ENCODE data around the gene GNAT1.

GNAT1 gene

GRCh38 chr3:50150863-50151686, 40.3 kb upstream of the GNAT1 start (continued):
- no peak for TF ChIP-seq PATZ1 (CRISPR knock-in tag; IDR thresholded peaks at IDR 0.05; ENCODE audit: borderline replicate concordance)
- no peak for TF ChIP-seq ZFP3 (CRISPR knock-in tag; IDR thresholded peaks at IDR 0.05)
- TF ChIP-seq TOX (CRISPR knock-in tag; IDR thresholded peaks at IDR 0.05; ENCODE audit: borderline replicate concordance) = no peak
- TF ChIP-seq ZNF565 (CRISPR knock-in tag; conservative IDR thresholded peaks at IDR 0.05; ENCODE audit: low read depth) = no peak

GRCh38 chr3:50151728-50152127, 39.7 kb upstream of the GNAT1 start:
- ATAC-seq = no peak
- TF ChIP-seq PATZ1 (CRISPR knock-in tag; IDR thresholded peaks at IDR 0.05; ENCODE audit: borderline replicate concordance) (no peak), OSR1 (CRISPR knock-in tag; IDR thresholded peaks at IDR 0.05) (no peak), TCF4 (CRISPR knock-in tag; IDR thresholded peaks at IDR 0.05; ENCODE audit: borderline replicate concordance) (no peak), ISL1 (CRISPR knock-in tag; IDR thresholded peaks at IDR 0.05) (no peak), BACH2 (CRISPR knock-in tag; IDR thresholded peaks at IDR 0.05; ENCODE audit: borderline replicate concordance) (no peak), CSRNP3 (CRISPR knock-in tag; IDR thresholded peaks at IDR 0.05) (no peak), ZNF8 (CRISPR knock-in tag; IDR thresholded peaks at IDR 0.05) (no peak), TOX (CRISPR knock-in tag; IDR thresholded peaks at IDR 0.05; ENCODE audit: borderline replicate concordance) (no peak), GLIS3 (CRISPR knock-in tag; IDR thresholded peaks at IDR 0.05) (no peak), CSDC2 (CRISPR knock-in tag; IDR thresholded peaks at IDR 0.05) (no peak), TSHZ2 (CRISPR knock-in tag; IDR thresholded peaks at IDR 0.05) (no peak), ZNF70 (CRISPR knock-in tag; IDR thresholded peaks at IDR 0.05) (no peak), ZFP3 (CRISPR knock-in tag; IDR thresholded peaks at IDR 0.05) (no peak), ZFP30 (CRISPR knock-in tag; IDR thresholded peaks at IDR 0.05) (no peak), ARNTL (CRISPR knock-in tag; IDR thresholded peaks at IDR 0.05; ENCODE audit: borderline replicate concordance, low read depth) (no peak), ZNF565 (CRISPR knock-in tag; conservative IDR thresholded peaks at IDR 0.05; ENCODE audit: low read depth) (no peak), RARB (CRISPR knock-in tag; IDR thresholded peaks at IDR 0.05) (no peak), ZC3H10 (CRISPR knock-in tag; IDR thresholded peaks at IDR 0.05) (no peak), ESRRG (CRISPR knock-in tag; IDR thresholded peaks at IDR 0.05) (no peak), PPARA (CRISPR knock-in tag; IDR thresholded peaks at IDR 0.05; ENCODE audit: borderline replicate concordance) (no peak)

GRCh38 chr3:50153782-50154475, 37.5 kb upstream of the GNAT1 start:
- TF ChIP-seq SNAI2 (CRISPR knock-in tag; IDR thresholded peaks at IDR 0.05) = no peak
- no peak for TF ChIP-seq ZNF565 (CRISPR knock-in tag; conservative IDR thresholded peaks at IDR 0.05; ENCODE audit: low read depth)
- TF ChIP-seq ZNF70 (CRISPR knock-in tag; IDR thresholded peaks at IDR 0.05) = no peak
- no peak for TF ChIP-seq TSHZ2 (CRISPR knock-in tag; IDR thresholded peaks at IDR 0.05)
- TF ChIP-seq ESRRG (CRISPR knock-in tag; IDR thresholded peaks at IDR 0.05) = no peak
- TF ChIP-seq BACH2 (CRISPR knock-in tag; IDR thresholded peaks at IDR 0.05; ENCODE audit: borderline replicate concordance) = no peak
- no peak for TF ChIP-seq PATZ1 (CRISPR knock-in tag; IDR thresholded peaks at IDR 0.05; ENCODE audit: borderline replicate concordance)
- TF ChIP-seq PPARA (CRISPR knock-in tag; IDR thresholded peaks at IDR 0.05; ENCODE audit: borderline replicate concordance) = no peak
- ATAC-seq = no peak

Measured in SK-N-SH treated with all-trans-retinoic acid at 6 μM for 48 hours (cell line).